DND-41 (cell line): Measurements from ENCODE around the gene CACNA2D4.
A peak's percentile ranks its signal among the peaks of the same experiment; 100 is the strongest.

Experiments used
- EZH2 ChIP-seq: IDR thresholded peaks from 3 replicates; pipeline ENCODE4 v1.6.1; 2012; ENCODE audit warnings: borderline replicate concordance, low read depth, mild to moderate bottlenecking, moderate library complexity, low read length, inconsistent platforms; ENCODE audit not compliant: severe bottlenecking
- TF ChIP-seq, protein P1 (sequence below): IDR thresholded peaks from 2 replicates; pipeline ENCODE4 v1.5.1; 2012; ENCODE audit warnings: borderline replicate concordance, low read length, moderate library complexity, mild to moderate bottlenecking; ENCODE audit not compliant: poor library complexity, severe bottlenecking; ENCODE audit errors: extremely low read depth

DNA sequence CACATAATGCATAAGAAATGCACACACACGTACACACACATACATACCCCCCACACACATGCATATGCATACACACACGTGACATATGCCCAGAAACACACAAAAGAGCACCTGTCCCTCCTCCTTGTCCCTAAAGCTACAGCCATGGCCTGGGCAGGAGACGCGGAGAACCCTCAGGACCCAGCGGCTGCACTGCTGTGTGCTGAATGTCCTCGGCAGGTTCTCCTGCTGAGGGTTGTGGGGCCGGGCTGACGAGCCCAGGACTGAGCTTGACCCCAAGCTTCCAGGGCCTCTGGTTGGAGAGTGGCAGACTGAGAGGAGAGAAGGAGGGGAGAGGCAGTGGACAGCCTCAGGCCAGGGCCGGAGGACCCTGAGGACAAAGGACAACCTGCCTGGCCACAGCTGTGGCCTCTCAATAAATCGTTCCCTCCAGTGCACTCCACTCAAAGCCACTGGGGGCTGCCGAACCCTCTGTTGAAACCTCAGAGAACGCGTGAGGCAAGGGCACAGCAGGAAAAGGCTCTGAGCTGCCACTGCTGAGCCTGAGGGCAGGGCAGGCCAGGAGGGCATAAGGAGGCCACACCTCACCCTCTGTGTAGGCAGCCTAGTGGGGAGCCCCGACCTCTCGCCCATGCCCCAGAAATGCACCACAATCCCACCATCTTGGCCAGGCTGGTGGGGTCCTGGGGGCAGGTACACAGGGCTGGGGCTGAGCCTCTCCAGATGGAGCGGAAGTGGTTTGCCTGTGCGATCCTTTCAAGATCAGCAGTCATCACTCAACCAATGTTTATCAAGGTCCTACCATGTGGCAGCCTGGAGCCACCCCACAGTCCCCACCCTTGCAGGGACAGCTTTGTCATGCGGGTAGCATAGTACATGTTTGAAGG, 3.1 kb downstream of the CACNA2D4 start:
- TF ChIP-seq, protein P1, sequence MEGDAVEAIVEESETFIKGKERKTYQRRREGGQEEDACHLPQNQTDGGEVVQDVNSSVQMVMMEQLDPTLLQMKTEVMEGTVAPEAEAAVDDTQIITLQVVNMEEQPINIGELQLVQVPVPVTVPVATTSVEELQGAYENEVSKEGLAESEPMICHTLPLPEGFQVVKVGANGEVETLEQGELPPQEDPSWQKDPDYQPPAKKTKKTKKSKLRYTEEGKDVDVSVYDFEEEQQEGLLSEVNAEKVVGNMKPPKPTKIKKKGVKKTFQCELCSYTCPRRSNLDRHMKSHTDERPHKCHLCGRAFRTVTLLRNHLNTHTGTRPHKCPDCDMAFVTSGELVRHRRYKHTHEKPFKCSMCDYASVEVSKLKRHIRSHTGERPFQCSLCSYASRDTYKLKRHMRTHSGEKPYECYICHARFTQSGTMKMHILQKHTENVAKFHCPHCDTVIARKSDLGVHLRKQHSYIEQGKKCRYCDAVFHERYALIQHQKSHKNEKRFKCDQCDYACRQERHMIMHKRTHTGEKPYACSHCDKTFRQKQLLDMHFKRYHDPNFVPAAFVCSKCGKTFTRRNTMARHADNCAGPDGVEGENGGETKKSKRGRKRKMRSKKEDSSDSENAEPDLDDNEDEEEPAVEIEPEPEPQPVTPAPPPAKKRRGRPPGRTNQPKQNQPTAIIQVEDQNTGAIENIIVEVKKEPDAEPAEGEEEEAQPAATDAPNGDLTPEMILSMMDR: peak; percentile 45
- TF ChIP-seq EZH2: no peak
